ENCODE results near the gene FBF1.

FBF1 gene

DNA sequence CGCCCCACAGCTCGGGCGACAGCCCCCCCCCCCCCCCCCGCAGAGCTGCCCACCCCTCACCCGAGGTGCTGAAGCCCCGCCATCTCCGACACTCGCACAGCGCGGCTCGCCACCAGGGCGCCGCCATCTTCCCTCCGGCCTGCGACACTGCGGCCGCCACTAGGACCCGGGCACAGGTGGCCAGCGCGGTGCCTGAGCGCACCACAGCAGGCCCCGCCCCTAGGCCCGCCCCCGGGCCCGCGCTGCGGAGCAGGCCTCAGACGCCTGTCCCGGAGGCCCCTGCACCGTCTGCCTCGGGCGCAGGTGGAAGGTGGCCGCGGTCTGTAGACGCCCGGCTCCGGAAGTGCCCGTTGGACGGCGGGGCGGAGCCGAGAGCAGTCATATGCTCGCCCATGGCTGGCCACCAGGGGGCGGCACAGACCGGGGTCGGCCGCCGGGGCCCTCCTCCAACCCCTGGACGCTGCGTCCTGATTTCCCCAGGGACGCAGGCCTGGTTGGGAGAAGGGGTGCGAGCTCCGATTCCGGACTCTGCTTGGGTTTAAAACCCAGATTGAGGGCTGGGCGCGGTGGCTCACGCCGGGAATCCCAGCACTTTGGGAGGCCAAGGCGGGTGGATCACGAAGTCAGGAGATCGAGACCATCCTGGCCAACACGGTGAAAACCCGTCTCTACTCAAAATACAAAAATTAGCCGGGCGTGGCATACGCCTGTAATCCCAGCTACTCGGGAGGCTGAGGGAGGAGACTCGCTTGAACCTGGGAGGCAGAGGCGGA lies 35.9 kb downstream of the FBF1 start, which contains the start of gene MRPL38:
Gene MRPL38 (minus strand): TSS at position 136 of the 773 bp plus-strand sequence. CDS start 9 bp downstream, at position 127.
- Histone ChIP-seq H3K36me3 (ENCODE audit: control insufficient read depth in 1 of 2, insufficient read depth in 2 of 2, low read depth in 1 of 2, low read length in 2 of 2) (peaks cover 21 to 24% of the 10 kb centered on the region in 2 experiments), H2BK15ac (ENCODE audit: low read depth, poor library complexity, severe bottlenecking) (peak within 1 kb of the TSS; percentile 93)

DNA sequence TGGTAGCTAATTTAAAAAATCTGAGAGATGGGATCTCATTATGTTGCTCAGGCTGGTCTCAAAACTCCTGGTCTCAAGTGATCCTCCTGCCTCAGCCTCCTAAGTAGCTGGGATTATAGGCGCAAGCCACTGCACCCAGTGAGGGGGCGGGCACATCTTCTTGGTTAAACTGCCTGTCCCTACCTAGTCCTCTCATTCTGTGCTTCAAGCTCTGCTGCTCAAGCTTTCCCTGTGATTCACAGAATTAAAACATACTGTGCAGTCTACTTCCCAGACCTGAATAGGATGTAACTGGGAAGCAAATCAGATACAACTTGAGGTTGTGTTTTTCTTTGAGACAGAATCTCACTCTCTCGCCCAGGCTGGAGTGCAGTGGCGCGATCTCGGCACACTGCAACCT lies 38.4 kb downstream of the FBF1 start:
- H3K4me1 ChIP-seq (ENCODE audit: control insufficient read depth, insufficient read depth, low read depth, low read length): peaks cover 19% of the 10 kb centered on the region
- no peak overlapping the region for H3K4me3 ChIP-seq (ENCODE audit: insufficient read depth in 1 of 2, low read depth in 1 of 2, low read length in 2 of 2)

More for the DNA sequence above, 35.9 kb downstream of the FBF1 start, which contains the start of gene MRPL38:
- Histone ChIP-seq H2BK120ac (ENCODE audit: low read depth, low read length) (peak within 1 kb of the TSS; percentile 67), H3K18ac (ENCODE audit: low read depth in 1 of 2, low read length in 2 of 2) (peak within 1 kb of the TSS; percentile 77 to 80), H2AK5ac (ENCODE audit: low read length, severe bottlenecking) (peak within 1 kb of the TSS; percentile 33), H4K91ac (ENCODE audit: low read length) (peak within 1 kb of the TSS; percentile 46), H3K27ac (ENCODE audit: low read length, poor library complexity, severe bottlenecking) (peak within 1 kb of the TSS; percentile 77), H3K9me3 (ENCODE audit: control insufficient read depth, low read length) (no peaks in the 10 kb centered on the region), H2BK12ac (ENCODE audit: low read length in 2 of 2) (peak within 1 kb of the TSS in 1 of 2 experiments; percentile 57), H3K4me1 (ENCODE audit: control insufficient read depth, insufficient read depth, low read depth, low read length) (peaks cover 23% of the 10 kb centered on the region), H3K4me3 (ENCODE audit: insufficient read depth in 1 of 2, low read depth in 1 of 2, low read length in 2 of 2) (peak within 1 kb of the TSS; percentile 87 to 93), H4K8ac (ENCODE audit: low read length) (peak within 1 kb of the TSS; percentile 98), H3K4me2 (ENCODE audit: low read length, poor library complexity, severe bottlenecking) (peak within 1 kb of the TSS; percentile 88), H2AFZ (ENCODE audit: low read depth, low read length) (peak within 1 kb of the TSS; percentile 36), H3K4ac (ENCODE audit: low read depth in 1 of 2, low read length in 2 of 2) (peak within 1 kb of the TSS in 1 of 2 experiments; percentile 90), H3K27me3 (ENCODE audit: control insufficient read depth in 1 of 2, insufficient read depth in 1 of 2, low read length in 2 of 2) (no peaks in the 10 kb centered on the region), H3K23ac (ENCODE audit: low read length in 2 of 2) (no peak within 1 kb of the TSS), H3K9ac (ENCODE audit: low read length) (peak within 1 kb of the TSS; percentile 90), H2BK5ac (ENCODE audit: low read depth, low read length, poor library complexity, severe bottlenecking) (no peak within 1 kb of the TSS), H3K14ac (ENCODE audit: low read length in 2 of 2) (peak within 1 kb of the TSS in 1 of 2 experiments; percentile 62), H3K79me1 (replicated peaks; ENCODE audit: low read length, poor library complexity, severe bottlenecking) (peaks cover 18% of the 10 kb centered on the region)
- peak; percentile 94 for DNase-seq
- WGBS: 5% methylated on average over 47 of the region's 69 CpGs

DNA sequence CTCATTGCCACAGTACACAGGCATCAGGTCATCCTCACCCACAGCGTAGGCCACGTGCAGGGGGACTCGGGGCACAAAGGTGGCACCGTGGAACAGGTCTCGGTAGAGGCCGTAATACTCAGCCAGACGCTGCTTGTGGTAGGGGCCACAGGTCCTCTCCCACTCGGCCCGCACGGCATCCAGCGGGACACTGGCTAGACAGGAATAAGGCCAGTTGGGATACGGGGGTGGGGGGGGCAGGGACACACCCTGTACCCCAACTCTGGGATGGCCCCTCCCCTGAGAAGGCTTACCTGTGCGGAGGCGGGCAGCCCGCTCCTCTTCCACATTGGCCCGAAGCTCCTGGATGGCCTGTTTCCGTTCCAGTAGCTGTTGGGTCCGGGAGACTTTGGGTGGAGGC lies 39.1 kb downstream of the FBF1 start:
- H3K9ac ChIP-seq (ENCODE audit: low read length): no peak overlapping the region
- H4K91ac ChIP-seq (ENCODE audit: low read length): no peak overlapping the region
- H3K4me2 ChIP-seq (ENCODE audit: low read length, poor library complexity, severe bottlenecking): no peak overlapping the region
- no peak overlapping the region for H2BK15ac ChIP-seq (ENCODE audit: low read depth, poor library complexity, severe bottlenecking)
- no peak overlapping the region for H2AK5ac ChIP-seq (ENCODE audit: low read length, severe bottlenecking)
- H3K4me1 ChIP-seq (ENCODE audit: control insufficient read depth, insufficient read depth, low read depth, low read length): peaks cover 21% of the 10 kb centered on the region
- no peak overlapping the region for H2BK12ac ChIP-seq (ENCODE audit: low read length in 2 of 2)
- H3K18ac ChIP-seq (ENCODE audit: low read depth in 1 of 2, low read length in 2 of 2): no peak overlapping the region
- no peak overlapping the region for H2AFZ ChIP-seq (ENCODE audit: low read depth, low read length)
- H4K8ac ChIP-seq (ENCODE audit: low read length): no peak overlapping the region
- H3K27ac ChIP-seq (ENCODE audit: low read length, poor library complexity, severe bottlenecking): no peak overlapping the region
- peaks cover 47 to 49% of the 10 kb centered on the region in 2 experiments for H3K36me3 ChIP-seq (ENCODE audit: control insufficient read depth in 1 of 2, insufficient read depth in 2 of 2, low read depth in 1 of 2, low read length in 2 of 2)
- H2BK5ac ChIP-seq (ENCODE audit: low read depth, low read length, poor library complexity, severe bottlenecking): no peak overlapping the region
- no peak overlapping the region for H2BK120ac ChIP-seq (ENCODE audit: low read depth, low read length)
- peaks cover 25% of the 10 kb centered on the region for H3K79me1 ChIP-seq (replicated peaks; ENCODE audit: low read length, poor library complexity, severe bottlenecking)
- H3K27me3 ChIP-seq (ENCODE audit: control insufficient read depth in 1 of 2, insufficient read depth in 1 of 2, low read length in 2 of 2): no peaks in the 10 kb centered on the region
- no peaks in the 10 kb centered on the region for H3K9me3 ChIP-seq (ENCODE audit: control insufficient read depth, low read length)
- no peak overlapping the region for H3K4ac ChIP-seq (ENCODE audit: low read depth in 1 of 2, low read length in 2 of 2)
- no peak overlapping the region for H3K23ac ChIP-seq (ENCODE audit: low read length in 2 of 2)
- no peak overlapping the region for H3K4me3 ChIP-seq (ENCODE audit: insufficient read depth in 1 of 2, low read depth in 1 of 2, low read length in 2 of 2)
- 98% methylated on average over 15 of the region's 18 CpGs for WGBS
- DNase-seq: no peak
- no peak overlapping the region for H3K14ac ChIP-seq (ENCODE audit: low read length in 2 of 2)

More for the DNA sequence above, 38.4 kb downstream of the FBF1 start:
- Histone ChIP-seq H2AFZ (ENCODE audit: low read depth, low read length) (no peak overlapping the region), H2AK5ac (ENCODE audit: low read length, severe bottlenecking) (no peak overlapping the region), H3K9me3 (ENCODE audit: control insufficient read depth, low read length) (no peaks in the 10 kb centered on the region), H2BK15ac (ENCODE audit: low read depth, poor library complexity, severe bottlenecking) (no peak overlapping the region), H4K91ac (ENCODE audit: low read length) (no peak overlapping the region), H2BK12ac (ENCODE audit: low read length in 2 of 2) (no peak overlapping the region), H3K9ac (ENCODE audit: low read length) (no peak overlapping the region), H3K4ac (ENCODE audit: low read depth in 1 of 2, low read length in 2 of 2) (no peak overlapping the region), H2BK5ac (ENCODE audit: low read depth, low read length, poor library complexity, severe bottlenecking) (no peak overlapping the region), H4K8ac (ENCODE audit: low read length) (no peak overlapping the region), H3K79me1 (replicated peaks; ENCODE audit: low read length, poor library complexity, severe bottlenecking) (peaks cover 25% of the 10 kb centered on the region), H3K36me3 (ENCODE audit: control insufficient read depth in 1 of 2, insufficient read depth in 2 of 2, low read depth in 1 of 2, low read length in 2 of 2) (peaks cover 47% of the 10 kb centered on the region in 2 experiments), H3K23ac (ENCODE audit: low read length in 2 of 2) (no peak overlapping the region), H3K14ac (ENCODE audit: low read length in 2 of 2) (no peak overlapping the region), H3K18ac (ENCODE audit: low read depth in 1 of 2, low read length in 2 of 2) (no peak overlapping the region), H3K27ac (ENCODE audit: low read length, poor library complexity, severe bottlenecking) (no peak overlapping the region), H3K27me3 (ENCODE audit: control insufficient read depth in 1 of 2, insufficient read depth in 1 of 2, low read length in 2 of 2) (no peaks in the 10 kb centered on the region), H2BK120ac (ENCODE audit: low read depth, low read length) (no peak overlapping the region), H3K4me2 (ENCODE audit: low read length, poor library complexity, severe bottlenecking) (no peak overlapping the region)
- DNase-seq: no peak
- WGBS: 97% methylated on average over 6 of the region's 6 CpGs

DNA sequence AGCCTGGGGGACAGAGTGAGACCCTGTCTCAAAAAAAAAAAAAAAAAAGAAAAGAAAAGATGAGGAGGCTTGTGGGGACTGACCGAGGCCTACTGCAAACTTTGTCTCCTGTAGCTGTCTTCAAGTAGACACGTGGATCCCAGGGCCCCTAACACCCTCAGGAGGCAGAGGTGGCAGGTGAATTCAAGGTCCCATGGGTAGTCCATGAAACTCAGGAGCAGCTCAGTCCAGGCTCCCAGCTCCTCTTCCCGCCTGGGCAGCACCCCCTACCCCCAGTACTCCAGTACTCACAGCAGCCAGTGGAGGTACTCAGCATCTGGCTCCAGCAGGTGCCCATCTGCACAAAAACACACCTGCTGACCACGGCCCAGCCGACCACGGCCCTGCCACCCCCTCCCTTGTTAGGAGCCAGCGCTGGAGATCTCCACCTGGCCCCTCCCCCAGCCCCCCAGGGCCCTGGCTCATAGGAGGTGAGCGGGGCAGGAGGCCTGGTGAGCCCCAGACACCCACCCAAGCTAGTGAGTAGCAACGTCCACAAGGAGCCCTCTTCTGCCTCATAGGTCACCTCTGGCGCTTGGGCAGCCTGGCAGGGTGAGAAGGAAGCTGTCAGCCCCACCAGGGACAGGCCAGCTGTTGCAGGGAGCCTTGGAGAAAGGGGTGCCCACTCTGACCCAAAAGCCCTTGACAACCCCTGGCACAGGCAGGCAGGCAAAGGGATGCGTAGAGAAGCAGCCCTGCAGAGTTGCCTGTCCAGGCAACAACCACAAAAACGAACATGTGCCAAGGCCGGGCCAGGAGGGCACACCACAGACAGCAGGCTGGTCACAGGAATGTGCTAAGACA lies 39.9 kb downstream of the FBF1 start:
- peaks cover 25% of the 10 kb centered on the region for H3K79me1 ChIP-seq (replicated peaks; ENCODE audit: low read length, poor library complexity, severe bottlenecking)
- H2AFZ ChIP-seq (ENCODE audit: low read depth, low read length): no peak overlapping the region
- H3K4me3 ChIP-seq (ENCODE audit: insufficient read depth in 1 of 2, low read depth in 1 of 2, low read length in 2 of 2): no peak overlapping the region
- no peak overlapping the region for H3K4ac ChIP-seq (ENCODE audit: low read depth in 1 of 2, low read length in 2 of 2)
- H3K27me3 ChIP-seq (ENCODE audit: control insufficient read depth in 1 of 2, insufficient read depth in 1 of 2, low read length in 2 of 2): no peaks in the 10 kb centered on the region
- no peak overlapping the region for H2BK15ac ChIP-seq (ENCODE audit: low read depth, poor library complexity, severe bottlenecking)
- H3K14ac ChIP-seq (ENCODE audit: low read length in 2 of 2): no peak overlapping the region
- H2BK5ac ChIP-seq (ENCODE audit: low read depth, low read length, poor library complexity, severe bottlenecking): no peak overlapping the region
- WGBS: 94% methylated on average over 13 of the region's 13 CpGs
- no peak overlapping the region for H3K27ac ChIP-seq (ENCODE audit: low read length, poor library complexity, severe bottlenecking)
- H3K9ac ChIP-seq (ENCODE audit: low read length): no peak overlapping the region
- peaks cover 47 to 49% of the 10 kb centered on the region in 2 experiments for H3K36me3 ChIP-seq (ENCODE audit: control insufficient read depth in 1 of 2, insufficient read depth in 2 of 2, low read depth in 1 of 2, low read length in 2 of 2)
- H2AK5ac ChIP-seq (ENCODE audit: low read length, severe bottlenecking): no peak overlapping the region
- DNase-seq: no peak
- peaks cover 21% of the 10 kb centered on the region for H3K4me1 ChIP-seq (ENCODE audit: control insufficient read depth, insufficient read depth, low read depth, low read length)
- no peaks in the 10 kb centered on the region for H3K9me3 ChIP-seq (ENCODE audit: control insufficient read depth, low read length)
- H2BK12ac ChIP-seq (ENCODE audit: low read length in 2 of 2): no peak overlapping the region
- H4K91ac ChIP-seq (ENCODE audit: low read length): no peak overlapping the region
- no peak overlapping the region for H2BK120ac ChIP-seq (ENCODE audit: low read depth, low read length)
- no peak overlapping the region for H3K18ac ChIP-seq (ENCODE audit: low read depth in 1 of 2, low read length in 2 of 2)
- H3K23ac ChIP-seq (ENCODE audit: low read length in 2 of 2): no peak overlapping the region
- no peak overlapping the region for H4K8ac ChIP-seq (ENCODE audit: low read length)
- no peak overlapping the region for H3K4me2 ChIP-seq (ENCODE audit: low read length, poor library complexity, severe bottlenecking)

Measured in mesenchymal stem cell (in vitro differentiated cells and primary cell).